ENCODE data around the gene NRG3.

Gene NRG3

DNA sequence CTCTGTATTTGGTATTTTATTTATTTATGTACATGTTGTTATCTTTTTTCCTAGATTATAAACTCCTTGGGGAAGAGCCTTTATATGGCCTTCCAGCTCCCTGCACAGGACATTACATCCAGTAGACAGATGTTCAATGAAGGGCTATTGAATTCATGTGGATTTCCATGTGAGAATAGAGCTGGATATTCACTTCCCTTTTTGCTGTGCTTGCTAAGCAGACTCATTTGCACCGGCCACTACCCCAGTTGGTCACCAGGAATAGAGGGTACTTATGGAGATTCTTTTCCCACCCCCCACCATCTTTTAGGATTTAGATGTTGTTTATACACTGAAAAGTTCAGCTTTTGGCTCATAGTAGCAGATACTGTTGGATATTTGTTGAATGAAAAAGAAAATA lies 374.1 kb downstream of the NRG3 start:
- TF ChIP-seq, protein P1, sequence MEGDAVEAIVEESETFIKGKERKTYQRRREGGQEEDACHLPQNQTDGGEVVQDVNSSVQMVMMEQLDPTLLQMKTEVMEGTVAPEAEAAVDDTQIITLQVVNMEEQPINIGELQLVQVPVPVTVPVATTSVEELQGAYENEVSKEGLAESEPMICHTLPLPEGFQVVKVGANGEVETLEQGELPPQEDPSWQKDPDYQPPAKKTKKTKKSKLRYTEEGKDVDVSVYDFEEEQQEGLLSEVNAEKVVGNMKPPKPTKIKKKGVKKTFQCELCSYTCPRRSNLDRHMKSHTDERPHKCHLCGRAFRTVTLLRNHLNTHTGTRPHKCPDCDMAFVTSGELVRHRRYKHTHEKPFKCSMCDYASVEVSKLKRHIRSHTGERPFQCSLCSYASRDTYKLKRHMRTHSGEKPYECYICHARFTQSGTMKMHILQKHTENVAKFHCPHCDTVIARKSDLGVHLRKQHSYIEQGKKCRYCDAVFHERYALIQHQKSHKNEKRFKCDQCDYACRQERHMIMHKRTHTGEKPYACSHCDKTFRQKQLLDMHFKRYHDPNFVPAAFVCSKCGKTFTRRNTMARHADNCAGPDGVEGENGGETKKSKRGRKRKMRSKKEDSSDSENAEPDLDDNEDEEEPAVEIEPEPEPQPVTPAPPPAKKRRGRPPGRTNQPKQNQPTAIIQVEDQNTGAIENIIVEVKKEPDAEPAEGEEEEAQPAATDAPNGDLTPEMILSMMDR (IDR thresholded peaks at IDR 0.05; ENCODE audit: unreplicated experiment in 3 of 3) = no peak
- Mint-ChIP-seq H3K36me3 (ENCODE audit: low read depth) (peaks cover 6% of the 10 kb centered on the region), H3K4me1 (no peaks in the 10 kb centered on the region), H3K27me3 (ENCODE audit: low read depth) (no peaks in the 10 kb centered on the region), H3K4me3 (no peak overlapping the region), H3K9me3 (no peaks in the 10 kb centered on the region), H3K27ac (no peak overlapping the region)

DNA sequence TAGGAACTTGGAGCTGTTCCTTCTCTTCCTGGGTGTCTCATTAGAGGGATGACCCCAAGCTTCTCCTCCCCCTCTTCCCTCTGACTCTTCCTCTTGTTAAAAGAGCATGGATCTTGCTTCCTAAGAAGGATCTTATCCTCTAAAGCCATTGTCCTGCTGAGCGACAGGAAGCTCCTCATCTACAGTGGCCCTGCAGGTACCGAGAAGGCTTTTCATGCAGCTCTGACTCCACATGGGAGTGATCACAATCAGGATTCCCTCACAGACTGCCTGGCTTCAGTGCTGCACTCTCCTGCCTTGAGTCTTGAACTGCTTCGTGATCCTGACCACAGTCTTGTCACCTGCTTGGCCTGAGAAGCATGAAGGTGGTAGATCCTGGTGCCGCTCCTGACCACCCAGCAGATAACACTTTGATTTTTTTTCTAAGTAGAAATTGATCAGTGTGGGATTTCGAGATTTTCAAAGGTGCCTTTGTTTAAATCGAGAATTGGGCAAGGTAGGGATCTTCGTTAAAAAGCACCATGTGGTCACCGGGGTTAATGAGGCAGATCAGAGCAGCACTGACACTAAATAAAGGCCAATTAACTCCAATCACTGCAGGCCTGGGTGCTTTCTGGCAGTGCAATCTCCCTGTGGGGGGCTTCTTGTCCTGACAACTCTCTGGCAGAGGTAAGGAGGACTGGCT lies 376.4 kb downstream of the NRG3 start:
- peaks cover 6% of the 10 kb centered on the region for H3K36me3 Mint-ChIP-seq (ENCODE audit: low read depth)
- TF ChIP-seq, protein P1 (IDR thresholded peaks at IDR 0.05; ENCODE audit: unreplicated experiment in 3 of 3) = no peak
- no peak overlapping the region for H3K27ac Mint-ChIP-seq
- no peaks in the 10 kb centered on the region for H3K4me1 Mint-ChIP-seq
- no peaks in the 10 kb centered on the region for H3K9me3 Mint-ChIP-seq
- no peak overlapping the region for H3K4me3 Mint-ChIP-seq
- no peaks in the 10 kb centered on the region for H3K27me3 Mint-ChIP-seq (ENCODE audit: low read depth)

DNA sequence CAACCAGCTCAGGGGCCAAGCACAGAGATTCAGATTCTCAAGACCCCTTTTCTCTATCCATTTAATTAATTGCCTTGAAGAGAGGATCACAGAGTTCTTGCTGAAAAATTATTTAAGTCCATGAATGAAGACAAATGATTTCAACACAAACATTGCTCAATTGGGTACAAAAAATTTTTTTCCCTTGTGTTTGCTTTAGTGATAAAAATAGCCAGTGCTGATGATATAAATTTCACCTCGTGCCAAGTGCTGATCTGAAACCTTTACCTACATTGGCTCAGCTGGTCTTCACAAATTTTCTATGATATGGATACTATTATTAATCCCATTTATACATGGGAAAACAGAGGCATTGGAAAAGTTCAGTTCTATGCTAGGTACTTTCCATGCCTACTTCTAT lies 377.1 kb downstream of the NRG3 start:
- TF ChIP-seq, protein P1 (IDR thresholded peaks at IDR 0.05; ENCODE audit: unreplicated experiment in 3 of 3) = no peak
- H3K9me3 Mint-ChIP-seq = no peaks in the 10 kb centered on the region
- no peaks in the 10 kb centered on the region for H3K4me1 Mint-ChIP-seq
- no peak overlapping the region for H3K4me3 Mint-ChIP-seq
- peaks cover 6% of the 10 kb centered on the region for H3K36me3 Mint-ChIP-seq (ENCODE audit: low read depth)
- no peak overlapping the region for H3K27ac Mint-ChIP-seq
- no peaks in the 10 kb centered on the region for H3K27me3 Mint-ChIP-seq (ENCODE audit: low read depth)

DNA sequence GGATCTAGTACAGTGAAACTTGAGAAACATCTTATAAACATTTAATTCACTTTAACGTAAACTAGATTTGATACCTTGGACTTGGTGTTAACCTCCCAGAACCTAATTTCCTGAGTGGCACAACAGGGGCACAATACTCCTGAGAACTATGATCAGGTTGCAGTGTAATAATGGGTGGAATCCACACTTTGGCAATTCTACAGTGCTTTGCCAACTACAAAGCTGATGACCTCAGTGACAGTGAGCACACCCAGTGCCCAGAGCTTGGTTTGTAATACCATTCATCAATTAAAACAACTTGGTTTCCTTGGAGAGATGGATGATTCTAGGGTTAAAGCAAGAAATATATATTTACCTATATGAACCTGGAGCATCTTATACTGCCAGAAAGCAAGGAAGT lies 379.2 kb downstream of the NRG3 start:
- Mint-ChIP-seq H3K27ac (no peak overlapping the region), H3K36me3 (ENCODE audit: low read depth) (peaks cover 6% of the 10 kb centered on the region), H3K4me1 (no peaks in the 10 kb centered on the region), H3K9me3 (no peaks in the 10 kb centered on the region), H3K27me3 (ENCODE audit: low read depth) (no peaks in the 10 kb centered on the region), H3K4me3 (no peak overlapping the region)
- TF ChIP-seq, protein P1 (IDR thresholded peaks at IDR 0.05; ENCODE audit: unreplicated experiment in 3 of 3) = no peak

DNA sequence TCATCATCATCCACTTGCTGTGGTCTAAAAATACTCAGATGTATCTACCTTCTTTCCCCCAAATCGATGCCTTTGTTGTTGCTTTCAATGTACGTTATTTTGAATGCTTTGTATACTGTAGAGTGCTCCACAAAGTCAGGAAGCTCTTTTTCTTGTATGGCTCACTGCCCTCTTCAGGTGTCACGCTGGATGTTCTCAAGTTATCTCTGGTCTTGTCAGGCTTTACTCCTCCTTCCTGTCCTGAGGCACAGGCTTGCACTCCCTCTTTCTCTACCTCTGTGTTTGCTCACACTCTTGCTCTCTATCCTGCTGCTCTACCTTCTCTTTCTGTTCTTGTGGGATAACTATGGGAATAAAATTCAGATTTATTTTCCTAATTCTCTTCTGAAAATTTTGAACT lies 381.3 kb downstream of the NRG3 start:
- no peak overlapping the region for H3K4me3 Mint-ChIP-seq
- no peaks in the 10 kb centered on the region for H3K4me1 Mint-ChIP-seq
- peaks cover 6% of the 10 kb centered on the region for H3K36me3 Mint-ChIP-seq (ENCODE audit: low read depth)
- no peaks in the 10 kb centered on the region for H3K9me3 Mint-ChIP-seq
- TF ChIP-seq, protein P1 (IDR thresholded peaks at IDR 0.05; ENCODE audit: unreplicated experiment in 3 of 3) = no peak
- H3K27ac Mint-ChIP-seq = no peak overlapping the region
- no peaks in the 10 kb centered on the region for H3K27me3 Mint-ChIP-seq (ENCODE audit: low read depth)

DNA sequence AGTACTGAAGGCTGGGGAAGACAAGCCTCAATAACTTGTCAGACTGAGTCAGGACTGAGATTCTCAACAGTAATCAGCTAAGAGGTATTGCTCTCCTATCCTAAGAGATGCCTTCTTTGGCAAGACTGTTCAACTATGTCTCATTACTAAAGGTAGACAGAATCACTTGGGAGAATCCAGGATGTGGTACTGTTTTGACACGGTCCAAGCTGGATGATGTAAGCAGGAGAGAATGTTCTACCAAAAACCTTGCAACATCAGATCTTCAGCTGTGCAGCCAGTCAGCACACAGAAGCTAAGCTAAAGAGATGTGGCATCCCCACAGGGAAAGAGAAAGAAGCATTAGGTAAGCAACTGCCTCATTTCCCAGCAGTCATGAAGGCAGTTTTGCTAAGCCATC lies 391.4 kb downstream of the NRG3 start:
- Mint-ChIP-seq H3K36me3 (ENCODE audit: low read depth) (no peaks in the 10 kb centered on the region), H3K27me3 (ENCODE audit: low read depth) (no peaks in the 10 kb centered on the region)
- TF ChIP-seq, protein P1 (IDR thresholded peaks at IDR 0.05; ENCODE audit: unreplicated experiment in 3 of 3) = no peak

More for the DNA sequence above, 391.4 kb downstream of the NRG3 start:
- no peaks in the 10 kb centered on the region for H3K9me3 Mint-ChIP-seq
- no peaks in the 10 kb centered on the region for H3K4me1 Mint-ChIP-seq
- H3K27ac Mint-ChIP-seq = no peak overlapping the region
- no peak overlapping the region for H3K4me3 Mint-ChIP-seq
